Measurements from ENCODE around the gene CDK5RAP3.

DNA sequence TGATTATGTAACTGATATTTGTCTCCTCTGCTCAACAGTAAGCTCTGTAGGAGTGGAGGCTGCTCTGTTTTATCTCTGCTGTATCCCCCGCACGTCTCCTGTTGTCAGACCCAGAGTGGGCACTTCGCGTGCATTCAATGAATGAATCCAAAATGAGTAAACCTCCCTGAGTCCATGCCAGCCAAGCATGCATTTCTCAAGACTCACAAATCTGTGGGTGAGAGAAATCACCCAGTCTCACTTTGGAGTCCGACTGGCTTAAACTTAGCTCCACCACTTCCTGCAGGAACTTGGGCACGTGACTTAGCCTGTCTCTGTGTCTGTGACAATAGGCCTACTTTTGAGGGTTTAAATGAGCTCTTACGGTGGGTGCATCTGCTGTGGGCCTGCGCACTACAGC is 25.8 kb upstream of the CDK5RAP3 start:
- no peak for TF ChIP-seq POLR2AphosphoS5 (IDR thresholded peaks at IDR 0.05; ENCODE audit: low read depth, low read length)
- TF ChIP-seq, protein P1, sequence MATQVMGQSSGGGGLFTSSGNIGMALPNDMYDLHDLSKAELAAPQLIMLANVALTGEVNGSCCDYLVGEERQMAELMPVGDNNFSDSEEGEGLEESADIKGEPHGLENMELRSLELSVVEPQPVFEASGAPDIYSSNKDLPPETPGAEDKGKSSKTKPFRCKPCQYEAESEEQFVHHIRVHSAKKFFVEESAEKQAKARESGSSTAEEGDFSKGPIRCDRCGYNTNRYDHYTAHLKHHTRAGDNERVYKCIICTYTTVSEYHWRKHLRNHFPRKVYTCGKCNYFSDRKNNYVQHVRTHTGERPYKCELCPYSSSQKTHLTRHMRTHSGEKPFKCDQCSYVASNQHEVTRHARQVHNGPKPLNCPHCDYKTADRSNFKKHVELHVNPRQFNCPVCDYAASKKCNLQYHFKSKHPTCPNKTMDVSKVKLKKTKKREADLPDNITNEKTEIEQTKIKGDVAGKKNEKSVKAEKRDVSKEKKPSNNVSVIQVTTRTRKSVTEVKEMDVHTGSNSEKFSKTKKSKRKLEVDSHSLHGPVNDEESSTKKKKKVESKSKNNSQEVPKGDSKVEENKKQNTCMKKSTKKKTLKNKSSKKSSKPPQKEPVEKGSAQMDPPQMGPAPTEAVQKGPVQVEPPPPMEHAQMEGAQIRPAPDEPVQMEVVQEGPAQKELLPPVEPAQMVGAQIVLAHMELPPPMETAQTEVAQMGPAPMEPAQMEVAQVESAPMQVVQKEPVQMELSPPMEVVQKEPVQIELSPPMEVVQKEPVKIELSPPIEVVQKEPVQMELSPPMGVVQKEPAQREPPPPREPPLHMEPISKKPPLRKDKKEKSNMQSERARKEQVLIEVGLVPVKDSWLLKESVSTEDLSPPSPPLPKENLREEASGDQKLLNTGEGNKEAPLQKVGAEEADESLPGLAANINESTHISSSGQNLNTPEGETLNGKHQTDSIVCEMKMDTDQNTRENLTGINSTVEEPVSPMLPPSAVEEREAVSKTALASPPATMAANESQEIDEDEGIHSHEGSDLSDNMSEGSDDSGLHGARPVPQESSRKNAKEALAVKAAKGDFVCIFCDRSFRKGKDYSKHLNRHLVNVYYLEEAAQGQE (IDR thresholded peaks at IDR 0.05; ENCODE audit: insufficient read depth in 1 of 2, low read depth in 2 of 2, low read length in 2 of 2), result no peak
